Measurements from ENCODE around the gene OR2T1. TPM values are rescaled to one million over a fixed set of nuclear protein-coding genes. Genes with fewer than 3 reads are reported as not detected.

Gene OR2T1
- not detected in 2 replicates for polyA plus RNA-seq (2013)

- no peak within 1 kb of the TSS for H2BK120ac ChIP-seq (ENCODE audit: insufficient read depth, low read length, poor library complexity)
- H4K8ac ChIP-seq (ENCODE audit: low read depth, low read length), result no peak within 1 kb of the TSS
- DNase-seq, result no peak
- no peak within 1 kb of the TSS for H2BK12ac ChIP-seq (ENCODE audit: low read length)
- H3K27ac ChIP-seq (ENCODE audit: low read depth, low read length), result no peak within 1 kb of the TSS
- no peak within 1 kb of the TSS for H4K91ac ChIP-seq (ENCODE audit: low read depth, low read length)
- no peak within 1 kb of the TSS for H3K9ac ChIP-seq (ENCODE audit: low read length)
- H4K12ac ChIP-seq (ENCODE audit: low read depth, low read length), result no peak within 1 kb of the TSS
- H3K79me2 ChIP-seq (ENCODE audit: control insufficient read depth, insufficient read depth, low read length, poor library complexity), result no peaks in the 10 kb centered on the region
- peaks cover 16% of the 10 kb centered on the region for H3K9me3 ChIP-seq (ENCODE audit: insufficient read depth, low read depth, low read length)
- H3K36me3 ChIP-seq (ENCODE audit: control insufficient read depth in 1 of 2, insufficient read depth in 2 of 2, low read length in 2 of 2), result no peaks in the 10 kb centered on the region
- H2AFZ ChIP-seq (ENCODE audit: insufficient read depth, low read length, poor library complexity), result no peak within 1 kb of the TSS
- H3K27me3 ChIP-seq (ENCODE audit: insufficient read depth, low read length), result no peaks in the 10 kb centered on the region
- no peaks in the 10 kb centered on the region for H3K4me1 ChIP-seq (ENCODE audit: control insufficient read depth in 1 of 2, insufficient read depth in 2 of 2, low read length in 2 of 2)
- no CpG with 5 or more reads among the region's 3 CpGs for WGBS (ENCODE audit: extremely low coverage, insufficient coverage, insufficient read length)
- no peak within 1 kb of the TSS for H3K23ac ChIP-seq (ENCODE audit: low read length)
- H2AK5ac ChIP-seq (ENCODE audit: low read length), result no peak within 1 kb of the TSS
- no peaks in the 10 kb centered on the region for H3K79me1 ChIP-seq (ENCODE audit: low read length)
- no peak within 1 kb of the TSS for H2BK5ac ChIP-seq (ENCODE audit: low read depth, low read length, poor library complexity)
- H3K4me3 ChIP-seq (ENCODE audit: low read depth, low read length), result no peak within 1 kb of the TSS
- H3K14ac ChIP-seq (ENCODE audit: low read length), result no peak within 1 kb of the TSS
- H3K4me2 ChIP-seq (ENCODE audit: low read length), result no peak within 1 kb of the TSS
- H3K18ac ChIP-seq (ENCODE audit: low read length), result no peak within 1 kb of the TSS
- H3K4ac ChIP-seq (ENCODE audit: low read depth, low read length), result no peak within 1 kb of the TSS
These were observed at the start of gene OR2T1 for GRCh38 chr1:248402748-248403147. TSS of gene OR2T1 (plus strand) at chr1:248403048. CDS start at chr1:248406148, 3,100 bp downstream.

DNA sequence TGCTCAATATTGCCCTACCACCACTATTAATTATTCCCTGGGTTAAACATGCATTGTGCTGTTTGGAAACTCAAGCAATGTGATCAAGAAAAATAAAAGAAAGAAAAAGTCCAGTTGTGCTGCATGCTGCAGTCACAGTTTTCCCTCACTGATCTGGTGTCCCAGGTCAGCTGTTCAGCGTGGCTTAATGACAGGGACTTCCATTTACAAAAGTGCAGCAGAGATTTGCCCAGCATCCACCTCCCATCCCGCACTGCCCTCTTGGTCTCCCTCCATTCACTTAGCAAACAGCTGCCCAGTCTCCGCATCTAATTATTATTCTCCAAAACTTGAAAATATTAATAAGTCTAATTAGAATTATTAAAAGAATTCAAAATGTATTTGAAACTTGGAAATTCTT, 43.4 kb upstream of the OR2T1 start:
- H3K4me2 ChIP-seq (ENCODE audit: low read length), result no peak overlapping the region
- H4K8ac ChIP-seq (ENCODE audit: low read depth, low read length), result no peak overlapping the region
- H2BK5ac ChIP-seq (ENCODE audit: low read depth, low read length, poor library complexity), result no peak overlapping the region
- H3K79me1 ChIP-seq (ENCODE audit: low read length), result no peaks in the 10 kb centered on the region
- no peak for DNase-seq
- H4K12ac ChIP-seq (ENCODE audit: low read depth, low read length), result no peak overlapping the region
- H2AK5ac ChIP-seq (ENCODE audit: low read length), result no peak overlapping the region
- H3K18ac ChIP-seq (ENCODE audit: low read length), result no peak overlapping the region
- H3K9ac ChIP-seq (ENCODE audit: low read length), result no peak overlapping the region
- no peaks in the 10 kb centered on the region for H3K36me3 ChIP-seq (ENCODE audit: control insufficient read depth in 1 of 2, insufficient read depth in 2 of 2, low read length in 2 of 2)
- no CpG with 5 or more reads among the region's 3 CpGs for WGBS (ENCODE audit: extremely low coverage, insufficient coverage, insufficient read length)
- no peak overlapping the region for H3K4ac ChIP-seq (ENCODE audit: low read depth, low read length)
- H3K27me3 ChIP-seq (ENCODE audit: insufficient read depth, low read length), result no peaks in the 10 kb centered on the region
- no peak overlapping the region for H2BK120ac ChIP-seq (ENCODE audit: insufficient read depth, low read length, poor library complexity)
- no peak overlapping the region for H2AFZ ChIP-seq (ENCODE audit: insufficient read depth, low read length, poor library complexity)
- no peak overlapping the region for H3K14ac ChIP-seq (ENCODE audit: low read length)
- H2BK12ac ChIP-seq (ENCODE audit: low read length), result no peak overlapping the region
- H3K23ac ChIP-seq (ENCODE audit: low read length), result no peak overlapping the region
- H4K91ac ChIP-seq (ENCODE audit: low read depth, low read length), result no peak overlapping the region
- peaks cover 21% of the 10 kb centered on the region for H3K9me3 ChIP-seq (ENCODE audit: insufficient read depth, low read depth, low read length)
- no peaks in the 10 kb centered on the region for H3K79me2 ChIP-seq (ENCODE audit: control insufficient read depth, insufficient read depth, low read length, poor library complexity)
- H3K4me1 ChIP-seq (ENCODE audit: control insufficient read depth in 1 of 2, insufficient read depth in 2 of 2, low read length in 2 of 2), result no peaks in the 10 kb centered on the region
- H3K27ac ChIP-seq (ENCODE audit: low read depth, low read length), result no peak overlapping the region
- H3K4me3 ChIP-seq (ENCODE audit: low read depth, low read length), result no peak overlapping the region

- no peak within 1 kb of the TSS for H3K4ac ChIP-seq (ENCODE audit: low read depth, low read length)
- no peak within 1 kb of the TSS for H2BK12ac ChIP-seq (ENCODE audit: low read length)
- no peak within 1 kb of the TSS for H2AFZ ChIP-seq (ENCODE audit: insufficient read depth, low read length, poor library complexity)
- H2AK5ac ChIP-seq (ENCODE audit: low read length), result no peak within 1 kb of the TSS
- no peak within 1 kb of the TSS for H2BK5ac ChIP-seq (ENCODE audit: low read depth, low read length, poor library complexity)
- no peaks in the 10 kb centered on the region for H3K79me2 ChIP-seq (ENCODE audit: control insufficient read depth, insufficient read depth, low read length, poor library complexity)
- no peak within 1 kb of the TSS for H3K4me2 ChIP-seq (ENCODE audit: low read length)
- no peak within 1 kb of the TSS for H2BK120ac ChIP-seq (ENCODE audit: insufficient read depth, low read length, poor library complexity)
- H3K23ac ChIP-seq (ENCODE audit: low read length), result no peak within 1 kb of the TSS
- H3K14ac ChIP-seq (ENCODE audit: low read length), result no peak within 1 kb of the TSS
- no CpG with 5 or more reads among the region's 3 CpGs for WGBS (ENCODE audit: extremely low coverage, insufficient coverage, insufficient read length)
- no peaks in the 10 kb centered on the region for H3K36me3 ChIP-seq (ENCODE audit: control insufficient read depth in 1 of 2, insufficient read depth in 2 of 2, low read length in 2 of 2)
- no peak within 1 kb of the TSS for H4K8ac ChIP-seq (ENCODE audit: low read depth, low read length)
- H3K4me3 ChIP-seq (ENCODE audit: low read depth, low read length), result no peak within 1 kb of the TSS
- H3K4me1 ChIP-seq (ENCODE audit: control insufficient read depth in 1 of 2, insufficient read depth in 2 of 2, low read length in 2 of 2), result no peaks in the 10 kb centered on the region
- H4K12ac ChIP-seq (ENCODE audit: low read depth, low read length), result no peak within 1 kb of the TSS
- H3K27ac ChIP-seq (ENCODE audit: low read depth, low read length), result no peak within 1 kb of the TSS
- no peaks in the 10 kb centered on the region for H3K79me1 ChIP-seq (ENCODE audit: low read length)
- no peak within 1 kb of the TSS for H3K9ac ChIP-seq (ENCODE audit: low read length)
- H3K18ac ChIP-seq (ENCODE audit: low read length), result no peak within 1 kb of the TSS
- no peak within 1 kb of the TSS for H4K91ac ChIP-seq (ENCODE audit: low read depth, low read length)
- no peak for DNase-seq
- peaks cover 24% of the 10 kb centered on the region for H3K9me3 ChIP-seq (ENCODE audit: insufficient read depth, low read depth, low read length)
- H3K27me3 ChIP-seq (ENCODE audit: insufficient read depth, low read length), result no peaks in the 10 kb centered on the region
These were observed 41.6 kb upstream of the OR2T1 start, which contains the start of gene OR2T4 for GRCh38 chr1:248361121-248361715. TSS of gene OR2T4 (plus strand) at chr1:248361665. CDS start at chr1:248361665, 0 bp downstream.

GRCh38 chr1:248366609-248367008, 36.2 kb upstream of the OR2T1 start:
- Histone ChIP-seq H2BK5ac (ENCODE audit: low read depth, low read length, poor library complexity) (no peak overlapping the region), H2AK5ac (ENCODE audit: low read length) (no peak overlapping the region), H2BK12ac (ENCODE audit: low read length) (no peak overlapping the region), H3K36me3 (ENCODE audit: control insufficient read depth in 1 of 2, insufficient read depth in 2 of 2, low read length in 2 of 2) (no peaks in the 10 kb centered on the region), H3K27ac (ENCODE audit: low read depth, low read length) (no peak overlapping the region), H3K9me3 (ENCODE audit: insufficient read depth, low read depth, low read length) (peaks cover 9% of the 10 kb centered on the region), H2AFZ (ENCODE audit: insufficient read depth, low read length, poor library complexity) (no peak overlapping the region), H3K4me2 (ENCODE audit: low read length) (no peak overlapping the region), H3K4me3 (ENCODE audit: low read depth, low read length) (no peak overlapping the region), H3K79me1 (ENCODE audit: low read length) (no peaks in the 10 kb centered on the region), H3K27me3 (ENCODE audit: insufficient read depth, low read length) (no peaks in the 10 kb centered on the region), H3K23ac (ENCODE audit: low read length) (no peak overlapping the region), H3K18ac (ENCODE audit: low read length) (no peak overlapping the region), H3K14ac (ENCODE audit: low read length) (no peak overlapping the region), H3K79me2 (ENCODE audit: control insufficient read depth, insufficient read depth, low read length, poor library complexity) (no peaks in the 10 kb centered on the region), H3K4me1 (ENCODE audit: control insufficient read depth in 1 of 2, insufficient read depth in 2 of 2, low read length in 2 of 2) (no peaks in the 10 kb centered on the region), H4K12ac (ENCODE audit: low read depth, low read length) (no peak overlapping the region), H4K91ac (ENCODE audit: low read depth, low read length) (no peak overlapping the region), H2BK120ac (ENCODE audit: insufficient read depth, low read length, poor library complexity) (no peak overlapping the region), H4K8ac (ENCODE audit: low read depth, low read length) (no peak overlapping the region), H3K4ac (ENCODE audit: low read depth, low read length) (no peak overlapping the region), H3K9ac (ENCODE audit: low read length) (no peak overlapping the region)
- no peak for DNase-seq

Data from trophoblast cell (in vitro differentiated cells and primary cell).